HTR-8/SVneo (cell line): ENCODE measurements around the gene CASP10.

Source experiments
- DNase-seq: peaks from one replicate; pipeline ENCODE4 v3.0.0; 2011; ENCODE audit warnings: low spot score, mixed read lengths; ENCODE audit not compliant: insufficient read length
- FAIRE-seq: peaks from 2 replicates; lab custom pipeline; 2011; peaks lifted over from hg19 to GRCh38; lab: Jason Lieb, UNC

CASP10 gene

GRCh38 chr2:201194097-201194496 is 11.2 kb downstream of the CASP10 start:
- FAIRE-seq (no peak), DNase-seq (no peak)

- no peak for DNase-seq
- FAIRE-seq, result no peak
Measured at GRCh38 chr2:201195331-201195730, 12.4 kb downstream of the CASP10 start.

- DNase-seq (no peak), FAIRE-seq (no peak)
Measured at GRCh38 chr2:201196003-201196402, 13.1 kb downstream of the CASP10 start.

- DNase-seq (no peak), FAIRE-seq (no peak)
Measured at GRCh38 chr2:201196803-201197202, 13.9 kb downstream of the CASP10 start.

GRCh38 chr2:201197781-201198180 is 14.8 kb downstream of the CASP10 start:
- FAIRE-seq (no peak), DNase-seq (no peak)

- DNase-seq (no peak), FAIRE-seq (no peak)
Measured at GRCh38 chr2:201199847-201200246, 16.9 kb downstream of the CASP10 start.

GRCh38 chr2:201200345-201200744 is 17.4 kb downstream of the CASP10 start:
- no peak for FAIRE-seq
- DNase-seq, result no peak

GRCh38 chr2:201201371-201201770 is 18.4 kb downstream of the CASP10 start:
- no peak for DNase-seq
- no peak for FAIRE-seq

GRCh38 chr2:201203916-201204654 is 21.1 kb downstream of the CASP10 start:
- no peak for FAIRE-seq

GRCh38 chr2:201204655-201205514 is 21.9 kb downstream of the CASP10 start:
- no peak for DNase-seq
- no peak for FAIRE-seq

More at GRCh38 chr2:201203916-201204654, 21.1 kb downstream of the CASP10 start:
- no peak for DNase-seq

GRCh38 chr2:201205515-201205849 is 22.5 kb downstream of the CASP10 start:
- DNase-seq (no peak), FAIRE-seq (no peak)

GRCh38 chr2:201208563-201209252 is 25.8 kb downstream of the CASP10 start:
- FAIRE-seq (no peak), DNase-seq (no peak)

GRCh38 chr2:201215963-201216362 is 33.0 kb downstream of the CASP10 start:
- no peak for DNase-seq
- no peak for FAIRE-seq

GRCh38 chr2:201216918-201217317 is 34.0 kb downstream of the CASP10 start:
- FAIRE-seq (no peak), DNase-seq (no peak)

- FAIRE-seq (no peak), DNase-seq (no peak)
Measured at GRCh38 chr2:201218780-201219179, 35.8 kb downstream of the CASP10 start.

GRCh38 chr2:201219328-201220096 is 36.6 kb downstream of the CASP10 start:
- DNase-seq (no peak), FAIRE-seq (no peak)

GRCh38 chr2:201220102-201220570 is 37.2 kb downstream of the CASP10 start:
- FAIRE-seq (no peak), DNase-seq (no peak)

GRCh38 chr2:201223089-201224073 is 40.4 kb downstream of the CASP10 start:
- no peak for DNase-seq
- FAIRE-seq, result no peak
